Measurements from ENCODE around the gene ATP11C.

GRCh38 chrX:139898334-139898733, 34.5 kb downstream of the ATP11C start:
- TF ChIP-seq POLR2AphosphoS5 (IDR thresholded peaks at IDR 0.05; ENCODE audit: low read depth, low read length) = no peak
- TF ChIP-seq REST (IDR thresholded peaks at IDR 0.05; ENCODE audit: insufficient read depth in 1 of 2, low read depth in 2 of 2, low read length in 2 of 2) = no peak
- no peak for TF ChIP-seq TAF1 (IDR thresholded peaks at IDR 0.05; ENCODE audit: borderline replicate concordance, insufficient read depth, low read length)
